ENCODE measurements around the gene PLPP6.
"Not testable (repeated sequence)": the region's sequence is repeated elsewhere in the genome, so short reads cannot be mapped to it uniquely, and the experiment has no call there.

DNA sequence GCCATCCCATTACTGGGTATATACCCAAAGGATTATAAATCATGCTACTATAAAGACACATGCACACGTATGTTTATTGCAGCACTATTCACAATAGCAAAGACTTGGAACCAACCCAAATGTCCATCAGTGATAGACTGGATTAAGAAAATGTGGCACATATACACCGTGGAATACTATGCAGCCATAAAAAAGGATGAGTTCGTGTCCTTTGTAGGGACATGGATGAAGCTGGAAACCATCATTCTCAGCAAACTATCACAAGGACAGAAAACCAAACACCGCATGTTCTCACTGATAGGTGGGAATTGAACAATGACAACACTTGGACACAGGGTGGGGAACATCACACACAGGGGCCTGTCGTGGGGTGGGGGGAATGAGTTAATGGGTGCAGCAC lies 1.4 kb upstream of the PLPP6 start:
- TF ChIP-seq, protein P1, sequence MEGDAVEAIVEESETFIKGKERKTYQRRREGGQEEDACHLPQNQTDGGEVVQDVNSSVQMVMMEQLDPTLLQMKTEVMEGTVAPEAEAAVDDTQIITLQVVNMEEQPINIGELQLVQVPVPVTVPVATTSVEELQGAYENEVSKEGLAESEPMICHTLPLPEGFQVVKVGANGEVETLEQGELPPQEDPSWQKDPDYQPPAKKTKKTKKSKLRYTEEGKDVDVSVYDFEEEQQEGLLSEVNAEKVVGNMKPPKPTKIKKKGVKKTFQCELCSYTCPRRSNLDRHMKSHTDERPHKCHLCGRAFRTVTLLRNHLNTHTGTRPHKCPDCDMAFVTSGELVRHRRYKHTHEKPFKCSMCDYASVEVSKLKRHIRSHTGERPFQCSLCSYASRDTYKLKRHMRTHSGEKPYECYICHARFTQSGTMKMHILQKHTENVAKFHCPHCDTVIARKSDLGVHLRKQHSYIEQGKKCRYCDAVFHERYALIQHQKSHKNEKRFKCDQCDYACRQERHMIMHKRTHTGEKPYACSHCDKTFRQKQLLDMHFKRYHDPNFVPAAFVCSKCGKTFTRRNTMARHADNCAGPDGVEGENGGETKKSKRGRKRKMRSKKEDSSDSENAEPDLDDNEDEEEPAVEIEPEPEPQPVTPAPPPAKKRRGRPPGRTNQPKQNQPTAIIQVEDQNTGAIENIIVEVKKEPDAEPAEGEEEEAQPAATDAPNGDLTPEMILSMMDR (optimal IDR thresholded peaks at IDR 0.05 in 1 of 3, IDR thresholded peaks at IDR 0.05 in 1 of 3, conservative IDR thresholded peaks at IDR 0.05 in 1 of 3; ENCODE audit: extremely low read depth in 1 of 3, insufficient read depth in 2 of 3, low read length in 3 of 3), result not testable (repeated sequence)
- not testable (repeated sequence) for TF ChIP-seq EZH2 (IDR thresholded peaks at IDR 0.05; ENCODE audit: low read length)

Measured in keratinocyte (primary cell).